RKO (cell line): ENCODE data around the gene C1orf94.

Experiments
- DNase-seq: peaks from one replicate; pipeline ENCODE4 v3.0.0-alpha.2; 2016; ENCODE audit warnings: low spot score

The C1orf94 gene

DNA sequence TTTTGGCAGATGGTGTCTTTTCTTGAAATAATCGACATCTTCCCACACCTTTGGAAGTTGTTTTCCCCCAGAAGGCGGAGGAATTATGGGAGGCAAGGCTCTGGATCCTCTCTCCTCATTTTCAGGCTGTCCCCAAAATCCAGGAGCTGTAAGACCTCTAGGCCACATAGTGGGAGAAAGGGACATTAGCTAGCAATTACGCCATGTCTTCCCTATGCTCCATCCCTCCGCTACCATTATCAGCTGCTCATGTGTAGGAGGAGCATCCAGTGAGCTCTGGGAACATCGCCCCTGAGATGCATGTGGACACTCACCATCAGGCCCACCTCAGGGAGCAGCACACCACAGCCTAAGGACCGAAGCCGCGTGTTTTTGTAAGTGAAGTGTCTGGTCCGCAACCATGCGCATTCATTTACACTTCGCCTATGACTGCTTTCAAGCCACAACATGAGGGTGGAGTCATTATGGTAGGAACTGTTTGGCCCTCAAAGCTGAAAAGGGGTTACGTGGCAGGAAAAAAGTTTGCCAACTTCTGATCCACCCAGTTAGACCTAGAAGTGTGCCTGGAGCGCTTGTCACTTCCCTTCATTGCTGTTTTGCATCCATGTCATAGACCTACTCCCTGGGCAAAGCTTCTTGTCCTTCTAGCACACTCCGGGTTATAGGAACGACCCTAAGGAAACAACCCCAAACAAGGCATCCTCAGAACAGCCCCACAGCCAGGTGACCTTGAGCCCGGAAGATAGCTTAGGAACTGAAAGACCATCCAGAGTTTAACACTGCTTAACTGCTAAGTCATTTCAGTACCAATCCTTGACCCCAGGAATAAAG lies 85.5 kb downstream of the C1orf94 start:
- no peak for DNase-seq

- no peak for DNase-seq
Observed at GRCh38 chr1:34262921-34263320, 86.2 kb downstream of the C1orf94 start.

GRCh38 chr1:34263406-34263805 lies 86.7 kb downstream of the C1orf94 start:
- DNase-seq: no peak

GRCh38 chr1:34265396-34265795 lies 88.7 kb downstream of the C1orf94 start:
- DNase-seq: no peak

DNA sequence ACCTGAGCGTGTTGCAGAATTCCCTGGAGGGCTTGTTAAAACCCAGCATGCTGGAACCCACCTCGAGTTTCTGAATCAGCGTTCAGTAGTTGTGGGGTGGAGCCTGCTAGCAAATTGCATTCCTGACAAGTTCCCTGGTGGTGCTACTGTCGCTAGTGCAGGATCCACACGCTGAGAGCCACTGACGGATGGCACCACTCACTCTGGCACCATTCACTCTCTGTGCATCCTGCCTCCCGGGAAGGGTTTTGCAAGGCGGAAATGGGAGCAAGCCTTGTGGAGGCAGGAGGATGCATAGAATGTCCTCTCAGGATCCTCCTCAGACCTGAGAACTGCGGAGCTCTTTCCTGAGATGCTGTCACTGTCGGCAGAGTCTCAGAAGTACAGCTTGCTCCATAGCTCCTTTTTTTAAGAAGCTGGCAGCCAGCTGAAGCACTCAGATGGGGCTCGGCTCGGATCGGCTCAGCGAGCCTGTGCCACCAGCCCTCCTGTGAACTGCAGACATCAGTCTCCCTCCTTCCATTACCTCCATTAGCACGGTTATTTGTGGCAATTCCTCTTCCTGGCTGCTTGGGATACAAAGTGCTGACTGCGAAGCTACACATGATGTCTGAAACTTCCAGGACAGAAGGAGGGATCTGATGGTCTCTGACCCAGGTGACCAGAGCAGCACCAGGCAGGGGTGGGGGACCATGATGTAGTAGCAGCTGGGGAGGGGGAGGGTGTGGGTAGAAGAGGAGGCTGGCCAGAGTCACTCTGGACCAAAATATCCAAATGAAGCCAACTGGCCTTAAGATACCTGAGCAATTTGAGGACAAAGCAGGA lies 89.6 kb downstream of the C1orf94 start:
- DNase-seq: no peak

DNA sequence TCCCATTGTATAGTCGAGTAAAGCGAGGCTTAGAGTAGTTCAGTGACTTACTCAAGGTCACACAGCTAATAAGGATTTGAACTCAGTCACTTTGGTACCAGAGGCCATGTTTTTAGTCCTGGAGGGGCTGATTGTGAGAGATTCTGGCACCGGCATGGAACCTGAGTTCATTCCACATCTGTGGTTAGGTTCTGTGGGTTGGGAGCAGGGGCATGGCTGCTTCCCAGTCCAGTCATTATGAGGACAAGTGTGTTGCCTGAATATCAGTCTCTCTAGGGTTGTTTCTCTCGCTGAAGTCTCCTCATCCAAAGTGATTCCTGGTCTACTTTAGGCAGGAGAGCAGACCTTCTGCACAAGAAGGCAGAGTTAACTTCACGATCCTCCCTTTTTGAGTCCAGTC lies 90.6 kb downstream of the C1orf94 start:
- DNase-seq: no peak

DNA sequence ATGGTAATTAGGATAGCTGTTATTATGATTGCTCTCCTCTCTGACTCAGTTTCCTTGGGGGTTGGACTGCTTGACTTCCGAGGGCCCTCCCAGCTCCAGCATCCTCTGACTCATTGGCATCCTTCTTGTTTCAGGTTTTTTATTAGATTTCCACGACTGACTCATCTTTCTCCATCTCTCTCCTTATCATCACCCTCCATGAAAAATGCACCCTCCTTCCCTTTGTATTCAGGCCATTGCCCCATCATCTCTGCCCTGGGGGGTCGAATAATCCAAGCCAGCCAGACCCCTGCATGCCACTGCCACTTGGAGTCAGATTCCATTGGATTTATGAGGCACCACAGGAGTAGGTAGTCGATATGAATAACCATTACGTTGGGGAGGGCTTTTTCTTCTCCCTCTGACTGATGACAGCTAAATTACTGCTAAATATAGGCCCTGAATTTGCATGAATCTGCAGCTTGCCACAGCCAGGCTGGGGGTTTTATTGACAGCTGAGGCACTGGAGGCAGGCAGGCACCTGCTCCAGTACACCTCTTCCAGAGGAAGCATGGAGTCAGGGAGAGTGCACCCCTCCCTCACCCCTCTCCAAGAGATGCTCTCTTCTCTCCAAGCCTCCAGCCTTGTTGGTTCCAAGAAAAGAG lies 91.7 kb downstream of the C1orf94 start:
- peak; percentile 26 for DNase-seq
